ENCODE data around the gene PSMC5.

PSMC5 gene

GRCh38 chr17:63800783-63801182 lies 26.4 kb upstream of the PSMC5 start:
- TF ChIP-seq CTCF (IDR thresholded peaks at IDR 0.05; ENCODE audit: insufficient read depth, low read length, poor library complexity, severe bottlenecking), result no peak
- peaks cover 12% of the 10 kb centered on the region for H3K36me3 ChIP-seq (ENCODE audit: control insufficient read depth, insufficient read depth, low read length)
- no peak for DNase-seq (ENCODE audit: extremely low read depth, insufficient read length)
- H3K4me3 ChIP-seq (replicated peaks; ENCODE audit: low read depth, low read length), result no peak overlapping the region
- H3K27me3 ChIP-seq (replicated peaks; ENCODE audit: control insufficient read depth, insufficient read depth, low read length), result no peaks in the 10 kb centered on the region

- H3K27me3 ChIP-seq (replicated peaks; ENCODE audit: control insufficient read depth, insufficient read depth, low read length), result no peaks in the 10 kb centered on the region
- peaks cover 10% of the 10 kb centered on the region for H3K36me3 ChIP-seq (ENCODE audit: control insufficient read depth, insufficient read depth, low read length)
- no peak overlapping the region for H3K4me3 ChIP-seq (replicated peaks; ENCODE audit: low read depth, low read length)
- TF ChIP-seq CTCF (IDR thresholded peaks at IDR 0.05; ENCODE audit: insufficient read depth, low read length, poor library complexity, severe bottlenecking), result no peak
- DNase-seq (ENCODE audit: extremely low read depth, insufficient read length), result no peak
These were observed 22.9 kb upstream of the PSMC5 start for GRCh38 chr17:63804328-63804727.

GRCh38 chr17:63805591-63805990 lies 21.6 kb upstream of the PSMC5 start:
- no peak for TF ChIP-seq CTCF (IDR thresholded peaks at IDR 0.05; ENCODE audit: insufficient read depth, low read length, poor library complexity, severe bottlenecking)
- Histone ChIP-seq H3K27me3 (replicated peaks; ENCODE audit: control insufficient read depth, insufficient read depth, low read length) (no peaks in the 10 kb centered on the region), H3K4me3 (replicated peaks; ENCODE audit: low read depth, low read length) (no peak overlapping the region), H3K36me3 (ENCODE audit: control insufficient read depth, insufficient read depth, low read length) (peaks cover 13% of the 10 kb centered on the region)
- DNase-seq (ENCODE audit: extremely low read depth, insufficient read length), result no peak

GRCh38 chr17:63809970-63810369 lies 17.3 kb upstream of the PSMC5 start:
- DNase-seq (ENCODE audit: extremely low read depth, insufficient read length), result no peak
- peaks cover 26% of the 10 kb centered on the region for H3K36me3 ChIP-seq (ENCODE audit: control insufficient read depth, insufficient read depth, low read length)
- H3K27me3 ChIP-seq (replicated peaks; ENCODE audit: control insufficient read depth, insufficient read depth, low read length), result no peaks in the 10 kb centered on the region
- TF ChIP-seq CTCF (IDR thresholded peaks at IDR 0.05; ENCODE audit: insufficient read depth, low read length, poor library complexity, severe bottlenecking), result no peak
- H3K4me3 ChIP-seq (replicated peaks; ENCODE audit: low read depth, low read length), result no peak overlapping the region

- TF ChIP-seq CTCF (IDR thresholded peaks at IDR 0.05; ENCODE audit: insufficient read depth, low read length, poor library complexity, severe bottlenecking), result no peak
These were observed 11.1 kb upstream of the PSMC5 start for GRCh38 chr17:63816123-63816522.

GRCh38 chr17:63816669-63817068 lies 10.6 kb upstream of the PSMC5 start:
- no peaks in the 10 kb centered on the region for H3K27me3 ChIP-seq (replicated peaks; ENCODE audit: control insufficient read depth, insufficient read depth, low read length)
- no peak for TF ChIP-seq CTCF (IDR thresholded peaks at IDR 0.05; ENCODE audit: insufficient read depth, low read length, poor library complexity, severe bottlenecking)
- H3K36me3 ChIP-seq (ENCODE audit: control insufficient read depth, insufficient read depth, low read length), result peaks cover 57% of the 10 kb centered on the region
- no peak overlapping the region for H3K4me3 ChIP-seq (replicated peaks; ENCODE audit: low read depth, low read length)
- no peak for DNase-seq (ENCODE audit: extremely low read depth, insufficient read length)

More at GRCh38 chr17:63816123-63816522, 11.1 kb upstream of the PSMC5 start:
- peaks cover 56% of the 10 kb centered on the region for H3K36me3 ChIP-seq (ENCODE audit: control insufficient read depth, insufficient read depth, low read length)
- no peak for DNase-seq (ENCODE audit: extremely low read depth, insufficient read length)
- no peak overlapping the region for H3K4me3 ChIP-seq (replicated peaks; ENCODE audit: low read depth, low read length)
- H3K27me3 ChIP-seq (replicated peaks; ENCODE audit: control insufficient read depth, insufficient read depth, low read length), result no peaks in the 10 kb centered on the region
